Hepatocyte (in vitro differentiated cells): ENCODE results near the gene COX7A1. TPM values are rescaled to one million over a fixed set of nuclear protein-coding genes. Genes with fewer than 3 reads are reported as not detected.

Experiments
- DNase-seq: peaks from one replicate; pipeline ENCODE4 v3.0.0-alpha.2; 2016; ENCODE audit warnings: low spot score
- H2AFZ ChIP-seq: fragments of 200-600 bp; sonication (generic); 2 replicates; pipeline ENCODE4 v1.6.0; 2016; ENCODE audit warnings: antibody characterized with exemption, mild to moderate bottlenecking
- H3K27ac ChIP-seq: fragments of 200-600 bp; sonication (generic); 2 replicates; pipeline ENCODE4 v1.5.1; 2016; ENCODE audit warnings: mild to moderate bottlenecking
- H3K27me3 ChIP-seq: fragments of 200-600 bp; sonication (generic); 2 replicates; pipeline ENCODE4 v1.6.1; 2016
- H3K36me3 ChIP-seq: fragments of 200-600 bp; sonication (generic); replicated peaks from 2 replicates; pipeline ENCODE4 v1.5.1; 2016; ENCODE audit warnings: low read depth; ENCODE audit not compliant: insufficient read depth
- H3K4me1 ChIP-seq: fragments of 200-600 bp; sonication (generic); 2 replicates; pipeline ENCODE4 v1.5.1; 2016; ENCODE audit warnings: mild to moderate bottlenecking, moderate library complexity; ENCODE audit not compliant: insufficient read depth
- H3K4me2 ChIP-seq: fragments of 200-600 bp; sonication (generic); 2 replicates; pipeline ENCODE4 v1.6.0; 2016
- H3K4me3 ChIP-seq: fragments of 200-600 bp; sonication (generic); 2 replicates; pipeline ENCODE4 v1.5.1; 2016; ENCODE audit warnings: mild to moderate bottlenecking
- H3K79me2 ChIP-seq: fragments of 200-600 bp; sonication (generic); 2 replicates; pipeline ENCODE4 v1.6.0; 2017; ENCODE audit warnings: mild to moderate bottlenecking
- H3K9me2 ChIP-seq: fragments of 200-600 bp; sonication (generic); replicated peaks from 2 replicates; pipeline ENCODE4 v1.6.0; 2017; ENCODE audit warnings: mild to moderate bottlenecking; ENCODE audit not compliant: insufficient read depth
- H3K9me3 ChIP-seq: fragments of 200-600 bp; sonication (generic); 2 replicates; pipeline ENCODE4 v1.5.1; 2016; ENCODE audit warnings: low read depth, mild to moderate bottlenecking
- H4K20me1 ChIP-seq: fragments of 200-600 bp; sonication (generic); 2 replicates; pipeline ENCODE4 v1.6.0; 2016; ENCODE audit warnings: mild to moderate bottlenecking; ENCODE audit not compliant: insufficient read depth, poor library complexity, severe bottlenecking
- EZH2 ChIP-seq: fragments of 200-600 bp; sonication (generic); IDR thresholded peaks from 2 replicates; pipeline ENCODE4 v1.6.1; 2016; ENCODE audit warnings: antibody characterized with exemption, mild to moderate bottlenecking, borderline replicate concordance
- EZH2phosphoT487 ChIP-seq: fragments of 200-600 bp; sonication (generic); IDR thresholded peaks from one replicate; pipeline ENCODE4 v1.6.1; 2018; ENCODE audit warnings: antibody characterized with exemption, mild to moderate bottlenecking, low read depth, moderate library complexity; ENCODE audit not compliant: unreplicated experiment, severe bottlenecking
- WGBS: methylation state at CpG from one replicate; pipeline ENCODE4 v1.1.6; 2016; ENCODE audit warnings: low lambda C conversion rate; ENCODE audit errors: missing lambda C conversion rate; 5-methylcytosine and 5-hydroxymethylcytosine counted together
- polyA plus RNA-seq: library from polyadenylated mRNA; unstranded; fragments of >200 nt; fragmentation: Nextera tagmentation; extraction: Ambion mirVana; gene quantifications from 2 replicates; pipeline ENCODE4 v1.2.1, GENCODE V29; 2016
- total RNA-seq: library from RNA; depleted of rRNA; stranded (reverse); fragments of >200 nt; gene quantifications from 2 replicates; pipeline ENCODE4 v1.2.3, GENCODE V29; 2014
- TF ChIP-seq, protein P1 (sequence below): fragments of 200-600 bp; sonication (generic); IDR thresholded peaks from 2 replicates; pipeline ENCODE4 v1.5.1; 2016; ENCODE audit warnings: antibody characterized with exemption, mild to moderate bottlenecking; ENCODE audit not compliant: poor library complexity

COX7A1 gene
- total and polyA plus RNA-seq, 2 experiments from 2014 or later, result not detected

DNA sequence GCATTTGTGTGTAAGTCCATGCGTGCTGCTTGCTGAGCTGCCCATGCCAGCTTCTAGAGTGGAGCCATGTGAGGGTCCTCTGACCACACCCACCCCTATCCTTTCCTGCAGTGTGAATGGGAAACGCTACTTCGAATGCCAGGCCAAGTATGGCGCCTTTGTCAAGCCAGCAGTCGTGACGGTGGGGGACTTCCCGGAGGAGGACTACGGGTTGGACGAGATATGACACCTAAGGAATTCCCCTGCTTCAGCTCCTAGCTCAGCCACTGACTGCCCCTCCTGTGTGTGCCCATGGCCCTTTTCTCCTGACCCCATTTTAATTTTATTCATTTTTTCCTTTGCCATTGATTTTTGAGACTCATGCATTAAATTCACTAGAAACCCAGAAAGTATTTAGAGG, 26.7 kb downstream of the COX7A1 start:
- H3K4me1 ChIP-seq, result peaks cover 7% of the 10 kb centered on the region
- H3K4me2 ChIP-seq, result no peak overlapping the region
- no peak overlapping the region for H3K4me3 ChIP-seq
- H2AFZ ChIP-seq, result no peak overlapping the region
- TF ChIP-seq, protein P1, sequence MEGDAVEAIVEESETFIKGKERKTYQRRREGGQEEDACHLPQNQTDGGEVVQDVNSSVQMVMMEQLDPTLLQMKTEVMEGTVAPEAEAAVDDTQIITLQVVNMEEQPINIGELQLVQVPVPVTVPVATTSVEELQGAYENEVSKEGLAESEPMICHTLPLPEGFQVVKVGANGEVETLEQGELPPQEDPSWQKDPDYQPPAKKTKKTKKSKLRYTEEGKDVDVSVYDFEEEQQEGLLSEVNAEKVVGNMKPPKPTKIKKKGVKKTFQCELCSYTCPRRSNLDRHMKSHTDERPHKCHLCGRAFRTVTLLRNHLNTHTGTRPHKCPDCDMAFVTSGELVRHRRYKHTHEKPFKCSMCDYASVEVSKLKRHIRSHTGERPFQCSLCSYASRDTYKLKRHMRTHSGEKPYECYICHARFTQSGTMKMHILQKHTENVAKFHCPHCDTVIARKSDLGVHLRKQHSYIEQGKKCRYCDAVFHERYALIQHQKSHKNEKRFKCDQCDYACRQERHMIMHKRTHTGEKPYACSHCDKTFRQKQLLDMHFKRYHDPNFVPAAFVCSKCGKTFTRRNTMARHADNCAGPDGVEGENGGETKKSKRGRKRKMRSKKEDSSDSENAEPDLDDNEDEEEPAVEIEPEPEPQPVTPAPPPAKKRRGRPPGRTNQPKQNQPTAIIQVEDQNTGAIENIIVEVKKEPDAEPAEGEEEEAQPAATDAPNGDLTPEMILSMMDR, result no peak
- TF ChIP-seq EZH2 (no peak), EZH2phosphoT487 (no peak)
- H3K27ac ChIP-seq, result no peak overlapping the region
- DNase-seq, result no peak
- no peaks in the 10 kb centered on the region for H3K79me2 ChIP-seq
- no peaks in the 10 kb centered on the region for H3K9me3 ChIP-seq
- 93% methylated on average over 9 of the region's 9 CpGs for WGBS
- no peaks in the 10 kb centered on the region for H4K20me1 ChIP-seq
- H3K27me3 ChIP-seq, result no peaks in the 10 kb centered on the region
- H3K9me2 ChIP-seq, result no peaks in the 10 kb centered on the region
- H3K36me3 ChIP-seq, result no peaks in the 10 kb centered on the region

DNA sequence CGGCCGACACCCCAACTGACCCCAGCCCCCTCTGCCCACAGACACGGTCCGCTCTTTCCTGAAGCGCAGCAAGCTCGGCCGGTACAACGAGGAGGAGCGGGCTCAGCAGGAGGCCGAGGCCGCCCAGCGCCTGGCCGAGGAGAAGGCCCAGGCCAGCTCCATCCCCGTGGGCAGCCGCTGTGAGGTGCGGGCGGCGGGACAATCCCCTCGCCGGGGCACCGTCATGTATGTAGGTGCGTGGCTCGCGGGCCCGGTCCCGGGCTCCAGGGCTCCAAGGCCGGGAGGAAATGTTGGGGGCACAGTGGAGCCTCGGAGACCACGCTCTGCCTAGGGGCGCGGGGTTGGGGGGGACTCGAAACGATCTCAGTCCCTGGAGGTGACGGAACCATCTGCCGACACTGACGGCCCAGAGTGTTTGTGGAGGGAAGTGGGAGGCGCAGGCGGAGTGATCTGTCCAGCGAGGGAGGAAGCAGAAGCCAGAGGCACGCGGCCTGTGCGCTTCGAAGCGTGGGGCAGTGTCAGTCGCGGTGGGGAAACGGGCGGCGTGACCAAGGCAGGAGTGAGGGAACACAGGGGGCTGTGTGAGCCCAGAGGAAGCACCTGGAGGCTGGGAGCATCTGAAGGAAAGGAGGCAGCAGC, 30.6 kb downstream of the COX7A1 start:
- H3K36me3 ChIP-seq, result no peaks in the 10 kb centered on the region
- no peak overlapping the region for H3K27ac ChIP-seq
- no peak for DNase-seq
- WGBS, result 94% methylated on average over 46 of the region's 49 CpGs
- TF ChIP-seq, protein P1, result no peak
- no peak for TF ChIP-seq EZH2
- TF ChIP-seq EZH2phosphoT487, result no peak
- H3K4me1 ChIP-seq, result no peaks in the 10 kb centered on the region
- H3K79me2 ChIP-seq, result peaks cover 15% of the 10 kb centered on the region
- no peaks in the 10 kb centered on the region for H3K27me3 ChIP-seq
- H2AFZ ChIP-seq, result no peak overlapping the region
- H3K9me3 ChIP-seq, result no peaks in the 10 kb centered on the region
- H4K20me1 ChIP-seq, result no peaks in the 10 kb centered on the region
- no peak overlapping the region for H3K4me3 ChIP-seq
- H3K9me2 ChIP-seq, result no peaks in the 10 kb centered on the region
- no peak overlapping the region for H3K4me2 ChIP-seq

DNA sequence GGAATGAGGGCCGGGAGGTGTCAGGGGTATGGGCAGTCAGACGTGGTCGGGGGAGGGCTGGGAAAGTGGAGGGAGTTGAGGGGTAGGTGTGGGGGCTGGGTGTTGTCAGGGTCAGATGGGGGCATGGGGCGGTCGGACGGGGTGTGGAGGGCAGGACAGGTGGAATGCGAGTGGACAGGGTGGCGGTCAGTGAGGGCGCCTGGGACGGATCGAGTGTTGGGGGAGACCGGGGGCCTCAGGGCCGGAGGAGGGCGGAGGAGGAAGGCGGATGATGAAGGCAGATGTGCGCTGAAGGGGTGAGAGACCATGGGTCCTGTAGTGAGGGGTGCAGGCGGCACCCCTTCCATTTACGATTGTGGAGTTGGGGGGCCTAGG, 31.3 kb downstream of the COX7A1 start:
- Histone ChIP-seq H3K27ac (no peak overlapping the region), H3K4me2 (no peak overlapping the region), H3K36me3 (no peaks in the 10 kb centered on the region), H4K20me1 (no peaks in the 10 kb centered on the region), H2AFZ (no peak overlapping the region), H3K27me3 (no peaks in the 10 kb centered on the region), H3K9me2 (no peaks in the 10 kb centered on the region), H3K9me3 (no peaks in the 10 kb centered on the region), H3K4me3 (no peak overlapping the region), H3K4me1 (peaks cover 6% of the 10 kb centered on the region), H3K79me2 (peaks cover 22% of the 10 kb centered on the region)
- TF ChIP-seq EZH2 (no peak), EZH2phosphoT487 (no peak)
- TF ChIP-seq, protein P1, result no peak
- DNase-seq, result no peak
- 92% methylated on average over 2 of the region's 18 CpGs for WGBS
